ENCODE measurements around the gene CAPN9.
"Not testable (repeated sequence)": the region's sequence is repeated elsewhere in the genome, so short reads cannot be mapped to it uniquely, and the experiment has no call there.

CAPN9 gene

DNA sequence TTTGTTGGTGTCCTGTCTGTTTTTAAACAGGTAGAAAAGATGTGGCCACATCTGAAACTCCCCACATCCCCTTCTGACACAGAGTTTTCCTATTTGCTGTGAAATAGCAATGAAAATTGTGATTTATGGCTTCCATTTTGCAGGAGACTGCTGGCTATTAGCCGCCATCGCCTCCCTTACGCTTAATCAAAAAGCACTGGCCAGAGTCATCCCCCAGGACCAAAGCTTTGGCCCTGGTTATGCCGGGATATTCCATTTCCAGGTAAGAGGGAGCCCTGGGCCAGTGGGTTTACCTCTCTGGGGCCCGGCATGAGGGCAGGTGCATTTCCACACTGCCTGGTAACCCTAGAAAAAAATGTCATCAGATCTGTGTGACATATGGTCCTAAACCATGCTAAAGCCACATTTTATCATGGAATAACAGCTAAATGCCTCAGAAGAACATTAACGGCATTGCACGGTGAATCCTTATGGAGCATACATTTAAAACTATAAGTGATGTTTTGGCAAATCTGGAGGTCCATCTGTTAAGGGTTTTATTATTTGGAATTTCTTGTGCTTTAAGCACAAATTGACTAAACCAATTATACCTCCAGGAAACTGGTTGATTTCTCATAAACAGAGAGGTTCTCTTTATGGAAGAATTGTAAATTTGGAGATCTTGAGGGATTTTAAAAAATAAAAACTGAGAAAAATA lies 12.3 kb downstream of the CAPN9 start:
- TF ChIP-seq, protein P1, sequence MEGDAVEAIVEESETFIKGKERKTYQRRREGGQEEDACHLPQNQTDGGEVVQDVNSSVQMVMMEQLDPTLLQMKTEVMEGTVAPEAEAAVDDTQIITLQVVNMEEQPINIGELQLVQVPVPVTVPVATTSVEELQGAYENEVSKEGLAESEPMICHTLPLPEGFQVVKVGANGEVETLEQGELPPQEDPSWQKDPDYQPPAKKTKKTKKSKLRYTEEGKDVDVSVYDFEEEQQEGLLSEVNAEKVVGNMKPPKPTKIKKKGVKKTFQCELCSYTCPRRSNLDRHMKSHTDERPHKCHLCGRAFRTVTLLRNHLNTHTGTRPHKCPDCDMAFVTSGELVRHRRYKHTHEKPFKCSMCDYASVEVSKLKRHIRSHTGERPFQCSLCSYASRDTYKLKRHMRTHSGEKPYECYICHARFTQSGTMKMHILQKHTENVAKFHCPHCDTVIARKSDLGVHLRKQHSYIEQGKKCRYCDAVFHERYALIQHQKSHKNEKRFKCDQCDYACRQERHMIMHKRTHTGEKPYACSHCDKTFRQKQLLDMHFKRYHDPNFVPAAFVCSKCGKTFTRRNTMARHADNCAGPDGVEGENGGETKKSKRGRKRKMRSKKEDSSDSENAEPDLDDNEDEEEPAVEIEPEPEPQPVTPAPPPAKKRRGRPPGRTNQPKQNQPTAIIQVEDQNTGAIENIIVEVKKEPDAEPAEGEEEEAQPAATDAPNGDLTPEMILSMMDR (IDR thresholded peaks at IDR 0.05; ENCODE audit: extremely low read depth, missing control alignments): no peak
- no peak for DNase-seq (ENCODE audit: low spot score)

DNA sequence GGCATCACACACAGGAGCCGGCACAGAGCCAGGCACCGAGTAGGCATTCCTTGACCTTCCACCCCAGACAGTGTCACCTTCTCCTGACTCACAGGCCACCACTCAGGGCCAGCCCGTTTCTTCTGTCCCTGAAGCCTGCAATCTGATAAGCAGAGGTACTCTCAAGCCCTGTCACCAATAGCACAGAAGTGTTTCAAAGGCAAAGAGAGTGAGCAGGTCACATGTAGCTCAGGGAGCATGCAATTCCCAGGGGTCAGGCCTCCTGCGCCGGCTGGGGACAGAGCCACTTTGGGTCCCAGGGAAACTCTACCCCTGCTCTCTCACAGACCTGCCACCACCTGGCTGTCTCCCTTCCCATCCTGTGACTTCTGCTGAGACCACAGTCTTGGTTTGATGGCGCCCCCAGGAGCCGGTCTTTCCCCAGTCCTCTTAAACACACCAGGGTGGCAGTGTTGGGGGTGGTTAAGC lies 13.2 kb downstream of the CAPN9 start:
- TF ChIP-seq, protein P1 (IDR thresholded peaks at IDR 0.05; ENCODE audit: extremely low read depth, missing control alignments): no peak
- DNase-seq (ENCODE audit: low spot score): no peak

DNA sequence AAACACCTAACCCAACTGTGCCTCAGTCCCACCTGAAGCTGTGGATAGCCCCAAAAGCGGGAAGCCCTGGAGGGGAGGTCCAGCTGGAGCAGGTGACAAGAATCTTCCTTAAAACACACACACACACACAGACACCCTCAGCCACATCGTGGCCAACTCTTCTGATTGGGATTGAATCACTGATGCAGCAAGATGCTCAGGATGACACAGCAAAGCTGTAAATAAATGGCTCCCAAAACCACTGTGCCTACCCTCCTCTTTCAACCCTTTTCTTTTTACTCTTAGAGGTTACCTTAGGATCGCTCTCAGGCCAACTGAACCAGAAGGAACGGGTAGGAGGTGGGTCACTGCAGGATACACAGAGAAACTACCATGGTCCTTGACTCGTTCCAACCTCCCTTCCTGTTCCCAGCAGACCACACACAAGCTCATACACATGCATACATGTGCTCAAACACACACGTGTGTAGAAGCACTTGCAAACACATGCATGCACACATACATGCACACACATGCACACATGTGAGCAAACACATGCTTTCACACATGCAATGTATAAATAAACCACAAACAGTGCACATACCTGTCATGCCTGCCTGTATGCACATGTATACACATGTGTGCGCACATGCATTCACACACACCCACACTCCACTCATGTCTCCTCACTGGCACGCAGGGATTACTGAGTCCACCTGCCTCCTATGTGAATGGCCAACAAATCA lies 14.4 kb downstream of the CAPN9 start:
- TF ChIP-seq, protein P1 (IDR thresholded peaks at IDR 0.05; ENCODE audit: extremely low read depth, missing control alignments): no peak
- DNase-seq (ENCODE audit: low spot score): no peak

DNA sequence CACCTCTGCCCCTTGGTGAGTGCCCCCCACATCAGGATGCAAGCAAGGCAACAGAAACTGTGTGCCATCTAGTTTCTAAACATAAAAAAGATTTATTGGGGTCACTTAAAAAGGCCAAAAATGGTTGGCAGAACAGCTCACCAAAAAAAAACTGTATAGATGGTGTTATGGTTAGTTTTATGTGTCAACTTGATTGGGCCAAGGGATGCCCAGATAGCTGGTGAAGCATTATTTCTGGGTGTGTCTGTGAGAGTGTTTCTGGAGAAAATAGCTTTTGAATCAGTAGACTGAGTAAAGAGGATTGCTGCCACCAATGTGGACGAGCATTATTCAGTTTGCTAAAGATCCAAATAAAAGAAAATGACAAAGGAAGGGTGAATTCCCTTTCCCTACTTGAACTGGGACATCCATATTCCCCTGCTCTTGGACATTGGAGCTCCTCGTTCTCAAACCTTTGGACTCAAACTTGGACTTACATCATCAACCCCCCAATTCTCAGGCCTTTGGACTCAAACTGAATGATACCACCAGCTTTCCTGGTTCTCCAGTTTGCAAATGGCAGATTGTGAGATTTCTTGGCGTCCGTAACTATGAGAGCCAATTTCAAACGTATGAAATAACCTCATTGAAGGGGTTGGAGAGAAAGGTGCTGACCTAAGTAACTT lies 16.9 kb downstream of the CAPN9 start:
- DNase-seq (ENCODE audit: low spot score): no peak
- TF ChIP-seq, protein P1 (IDR thresholded peaks at IDR 0.05; ENCODE audit: extremely low read depth, missing control alignments): no peak

DNA sequence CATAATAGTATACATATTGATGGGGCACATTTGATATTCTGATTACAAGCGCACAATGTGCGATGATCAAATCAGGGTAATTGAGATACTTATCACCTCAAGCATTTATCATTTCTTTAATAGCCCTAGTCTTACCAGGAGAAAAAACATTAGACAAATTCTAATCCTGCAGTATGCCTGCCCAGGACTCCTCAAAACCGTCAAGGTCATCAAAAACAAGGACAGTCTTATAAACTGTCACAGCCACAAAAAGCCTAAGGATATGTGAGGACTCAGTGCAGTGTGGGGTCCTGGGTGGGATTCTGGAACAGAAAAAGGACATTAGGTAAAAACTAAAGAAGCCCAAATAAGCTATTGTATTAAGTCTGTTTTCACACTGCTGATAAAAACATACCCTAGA lies 19.1 kb downstream of the CAPN9 start:
- TF ChIP-seq, protein P1 (IDR thresholded peaks at IDR 0.05; ENCODE audit: extremely low read depth, missing control alignments): no peak
- no peak for DNase-seq (ENCODE audit: low spot score)

DNA sequence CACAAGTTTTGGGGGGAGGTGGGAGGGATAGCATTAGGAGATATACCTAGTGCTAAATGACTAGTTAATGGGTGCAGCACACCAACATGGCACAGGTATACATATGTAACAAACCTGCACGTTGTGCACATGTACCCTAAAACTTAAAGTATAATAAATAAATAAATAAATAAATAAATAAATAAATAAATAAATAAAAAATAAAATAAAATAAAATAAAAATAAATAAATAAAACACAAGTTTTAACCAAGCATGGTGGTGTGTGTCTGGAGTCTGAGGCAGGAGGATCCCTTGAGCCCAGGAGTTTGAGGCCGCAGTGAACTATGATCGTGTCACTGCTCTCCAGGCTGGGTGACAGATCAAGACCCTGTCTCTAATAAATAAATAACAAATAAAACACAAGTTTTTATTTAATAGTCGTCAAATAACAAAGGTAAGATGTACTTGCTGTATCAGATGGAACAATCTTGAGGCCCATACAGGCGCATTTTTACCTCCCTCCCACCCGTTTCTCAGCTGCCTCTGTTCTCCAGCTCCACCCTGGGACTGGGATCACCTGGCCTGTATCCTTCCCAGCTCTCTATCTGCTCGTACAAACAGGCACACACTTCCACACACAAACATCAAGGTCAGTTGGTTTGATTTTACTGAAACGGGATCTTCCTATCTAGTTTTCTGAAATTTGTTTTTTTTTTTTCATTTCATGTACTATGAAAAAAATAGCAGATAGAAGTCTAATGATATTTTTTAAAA lies 20.8 kb downstream of the CAPN9 start:
- DNase-seq (ENCODE audit: low spot score): not testable (repeated sequence)

DNA sequence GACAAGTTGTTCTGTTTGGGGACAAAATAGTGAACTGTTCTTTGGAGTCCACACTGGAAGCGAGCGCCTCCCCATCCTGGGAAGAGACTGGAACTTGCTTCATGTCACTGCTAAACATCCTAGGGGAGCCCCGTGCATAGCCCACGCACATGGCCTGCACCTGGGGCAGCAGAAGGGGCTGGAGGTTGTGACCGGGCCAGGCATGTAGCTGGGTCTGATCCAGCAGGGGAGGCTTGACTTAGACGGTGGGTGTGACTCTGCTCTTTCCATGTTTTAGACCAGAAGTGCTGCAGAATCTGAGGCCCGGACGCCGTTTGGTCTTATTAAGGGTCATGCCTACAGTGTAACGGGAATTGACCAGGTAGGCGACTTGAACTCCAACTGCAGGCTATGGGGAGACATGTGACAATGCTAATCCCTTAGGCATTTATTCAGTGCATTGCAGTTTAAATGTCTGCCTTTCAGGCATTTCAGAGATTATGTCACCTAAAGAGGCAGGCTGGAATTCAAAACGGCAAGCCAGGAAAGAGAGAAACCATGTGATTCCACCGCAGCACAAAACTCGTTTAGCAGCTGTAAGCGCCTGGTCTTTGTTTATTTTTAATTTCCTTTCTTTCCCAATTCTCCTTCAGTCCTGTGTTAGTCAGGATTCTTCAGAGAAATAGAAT lies 21.8 kb downstream of the CAPN9 start:
- DNase-seq (ENCODE audit: low spot score): no peak
- TF ChIP-seq, protein P1 (IDR thresholded peaks at IDR 0.05; ENCODE audit: extremely low read depth, missing control alignments): no peak

Data from GM20000 (cell line).